Esophagus squamous epithelium (tissue), 5 donors: ENCODE data around the gene HDAC8. TPM values are rescaled to one million over a fixed set of nuclear protein-coding genes. Genes with fewer than 3 reads are reported as not detected.
"Not testable (repeated sequence)": the region's sequence is repeated elsewhere in the genome, so short reads cannot be mapped to it uniquely, and the experiment has no call there.

Experiments
- DNase-seq: peaks from one replicate; lab custom pipeline; 2025; lab: John Stamatoyannopoulos, UW
- H3K27ac ChIP-seq, 4 donors: fragments of 200-600 bp; sonication (generic); one replicate each; pipeline ENCODE4 v1.5.1; 2016 to 2019; ENCODE audit warnings: mild to moderate bottlenecking in 1 of 4
- H3K27me3 ChIP-seq, 4 donors: fragments of 200-600 bp; sonication (generic); 1 replicate in 3 of 4; 2 replicates in 1 of 4; pipeline versions ENCODE4 v1.5.1 to v1.6.0; 2017 to 2021; ENCODE audit warnings: antibody characterized with exemption in 1 of 4
- H3K36me3 ChIP-seq, 3 donors: fragments of 200-600 bp; sonication (generic); one replicate each; pipeline ENCODE4 v1.5.1; 2016 to 2019
- H3K4me1 ChIP-seq, 3 donors: fragments of 200-600 bp; sonication (generic); one replicate each; pipeline ENCODE4 v1.5.1; 2017 to 2019
- H3K4me3 ChIP-seq, 4 donors: fragments of 200-600 bp; sonication (generic); 1 replicate in 3 of 4; 2 replicates in 1 of 4; pipeline ENCODE4 v1.5.1; 2016 to 2019; ENCODE audit warnings: mild to moderate bottlenecking in 2 of 4, moderate library complexity in 1 of 4
- H3K9me3 ChIP-seq, 3 donors: fragments of 200-600 bp; sonication (generic); one replicate each; pipeline ENCODE4 v1.5.1; 2016 to 2019
- CTCF ChIP-seq, 6 experiments: fragments of 450-650 bp in 4 of 6; fragments of 200-600 bp in 2 of 6; sonication (generic) in 2 of 6; IDR thresholded peaks; one replicate each; pipeline ENCODE4 v1.5.1; 2016 to 2019; ENCODE audit warnings: antibody characterized with exemption in 6 of 6, mild to moderate bottlenecking in 4 of 6, moderate library complexity in 4 of 6
- POLR2A ChIP-seq, 4 donors: fragments of 450-650 bp; IDR thresholded peaks; one replicate each; pipeline ENCODE4 v1.6.1; 2017; ENCODE audit warnings: antibody characterized with exemption in 4 of 4, mild to moderate bottlenecking in 4 of 4, moderate library complexity in 3 of 4
- WGBS, 2 donors: methylation state at CpG; one replicate each; pipeline ENCODE4 v1.1.5; 2018; 5-methylcytosine and 5-hydroxymethylcytosine counted together
- intact Hi-C: fragments of 100-400 bp; cut with DNase I; formaldehyde crosslinking; loops from one replicate; pipeline ENCODE4 v1.15.0; 2022
- total RNA-seq, 4 donors: library from RNA; depleted of rRNA; stranded (reverse); fragments of >200 nt; gene quantifications; one replicate each; pipeline ENCODE4 v1.1.0, GENCODE V29; 2016
- donor health status: DM: yes; HTN: yes; CAD: no.

HDAC8 gene
- total RNA-seq, 4 donors from 2014 or later = 16.8 to 26.9 (median 18.0) TPM

- no peaks in the 10 kb centered on the region for H3K9me3 ChIP-seq
- H3K27ac ChIP-seq = no peak overlapping the region
- WGBS, 2 donors = 66 to 100% methylated on average over 2 to 4 of the region's 6 CpGs
- intact Hi-C loops = no loop called here
- TF ChIP-seq CTCF (IDR thresholded peaks at IDR 0.05) = no peak
- no peak for TF ChIP-seq POLR2A (IDR thresholded peaks at IDR 0.05)
- DNase-seq = no peak
- H3K4me3 ChIP-seq = no peak overlapping the region
- H3K36me3 ChIP-seq = peaks cover 0 to 19% (median 0%) of the 10 kb centered on the region in 3 donors
- H3K4me1 ChIP-seq = no peaks in the 10 kb centered on the region
- H3K27me3 ChIP-seq = no peaks in the 10 kb centered on the region
Observed at GRCh38 chrX:72346302-72346949, 226.2 kb downstream of the HDAC8 start.

GRCh38 chrX:72340626-72341025 is 232.0 kb downstream of the HDAC8 start:
- Histone ChIP-seq H3K36me3 (no peaks in the 10 kb centered on the region), H3K27ac (no peak overlapping the region), H3K27me3 (no peaks in the 10 kb centered on the region), H3K4me1 (no peaks in the 10 kb centered on the region), H3K4me3 (no peak overlapping the region), H3K9me3 (no peaks in the 10 kb centered on the region)
- intact Hi-C loops = no loop called here
- TF ChIP-seq POLR2A (IDR thresholded peaks at IDR 0.05) (no peak), CTCF (IDR thresholded peaks at IDR 0.05) (no peak)
- no peak for DNase-seq
- 60 to 86% methylated on average over 1 to 2 of the region's 2 CpGs for WGBS, 2 donors

GRCh38 chrX:72340041-72340440 is 232.6 kb downstream of the HDAC8 start:
- H3K4me3 ChIP-seq = no peak overlapping the region
- no peaks in the 10 kb centered on the region for H3K27me3 ChIP-seq
- H3K4me1 ChIP-seq = no peaks in the 10 kb centered on the region
- WGBS, 2 donors = 81 to 100% methylated on average over 2 to 7 of the region's 7 CpGs
- H3K27ac ChIP-seq = no peak overlapping the region
- H3K36me3 ChIP-seq = no peaks in the 10 kb centered on the region
- TF ChIP-seq POLR2A (IDR thresholded peaks at IDR 0.05) = no peak
- no peak for TF ChIP-seq CTCF (IDR thresholded peaks at IDR 0.05)
- H3K9me3 ChIP-seq = no peaks in the 10 kb centered on the region
- intact Hi-C loops = no loop called here
- no peak for DNase-seq

- Histone ChIP-seq H3K36me3 (no peaks in the 10 kb centered on the region), H3K4me3 (no peak overlapping the region), H3K4me1 (no peaks in the 10 kb centered on the region), H3K27ac (no peak overlapping the region), H3K9me3 (no peaks in the 10 kb centered on the region), H3K27me3 (no peaks in the 10 kb centered on the region)
- intact Hi-C loops = no loop called here
- no peak for DNase-seq
- TF ChIP-seq POLR2A (IDR thresholded peaks at IDR 0.05) (no peak), CTCF (IDR thresholded peaks at IDR 0.05) (no peak)
- WGBS, 2 donors = 76 to 87% methylated on average over 2 to 3 of the region's 3 CpGs
Observed at GRCh38 chrX:72330131-72330530, 242.5 kb downstream of the HDAC8 start.

- DNase-seq = no peak
- WGBS, 2 donors = 79 to 94% methylated on average over 3 to 8 of the region's 8 CpGs
- Histone ChIP-seq H3K4me1 (no peaks in the 10 kb centered on the region), H3K4me3 (no peak overlapping the region), H3K27me3 (no peaks in the 10 kb centered on the region), H3K9me3 (no peaks in the 10 kb centered on the region), H3K27ac (no peak overlapping the region), H3K36me3 (no peaks in the 10 kb centered on the region)
- intact Hi-C loops = no loop called here
- TF ChIP-seq POLR2A (IDR thresholded peaks at IDR 0.05) = no peak
- no peak for TF ChIP-seq CTCF (IDR thresholded peaks at IDR 0.05)
Observed at GRCh38 chrX:72326605-72327300, 245.9 kb downstream of the HDAC8 start.

- WGBS, 2 donors = 93 to 100% methylated on average over 4 to 8 of the region's 8 CpGs
- intact Hi-C loops = not testable (repeated sequence)
Observed at GRCh38 chrX:72319651-72320050, 253.0 kb downstream of the HDAC8 start.

More at GRCh38 chrX:72319651-72320050, 253.0 kb downstream of the HDAC8 start:
- not testable (repeated sequence) for H3K27ac ChIP-seq, H3K4me3 ChIP-seq, H3K4me1 ChIP-seq, H3K27me3 ChIP-seq, DNase-seq, H3K36me3 ChIP-seq, H3K9me3 ChIP-seq
